GM23338 (cell line): Measurements from ENCODE around the gene PLPPR3.

Experiments used
- CREB1 ChIP-seq: fragments of 250-450 bp; sonication (Bioruptor Pico); IDR thresholded peaks from 2 replicates; pipeline ENCODE4 v1.5.0; 2020; ENCODE audit warnings: low read depth, mild to moderate bottlenecking, moderate library complexity
- EZH2 ChIP-seq: fragments of 200-600 bp; sonication (generic); IDR thresholded peaks from one replicate; pipeline ENCODE4 v1.8.0; 2017; ENCODE audit warnings: antibody characterized with exemption, mild to moderate bottlenecking, low read depth; ENCODE audit not compliant: unreplicated experiment
- EZH2phosphoT487 ChIP-seq: fragments of 200-600 bp; sonication (generic); IDR thresholded peaks from one replicate; pipeline ENCODE4 v1.8.1; 2018; ENCODE audit warnings: antibody characterized with exemption; ENCODE audit not compliant: unreplicated experiment
- JUNB ChIP-seq: IDR thresholded peaks from one replicate; pipeline ENCODE4 v1.6.1; 2016; ENCODE audit warnings: antibody characterized with exemption; ENCODE audit not compliant: unreplicated experiment
- POLR2AphosphoS5 ChIP-seq: IDR thresholded peaks from 2 replicates; pipeline ENCODE4 v1.6.1; 2016; ENCODE audit warnings: antibody characterized with exemption, low read depth
- ZNF114 ChIP-seq: fragments of 250-450 bp; sonication (Bioruptor Pico); IDR thresholded peaks from 2 replicates; pipeline ENCODE4 v1.5.0; 2020; ENCODE audit warnings: mild to moderate bottlenecking, moderate library complexity
- TF ChIP-seq, protein P1 (sequence below), 2 experiments: fragments of 200-600 bp in 1 of 2; sonication (generic) in 1 of 2; conservative IDR thresholded peaks; 2 replicates each; pipeline versions ENCODE4 v1.5.1 to v1.6.1; 2016 to 2017; ENCODE audit warnings: antibody characterized with exemption in 2 of 2, low read depth in 2 of 2, mild to moderate bottlenecking in 2 of 2, moderate library complexity in 1 of 2
- TF ChIP-seq, protein P2 (sequence below): IDR thresholded peaks from one replicate; pipeline ENCODE4 v1.6.1; 2018; ENCODE audit warnings: antibody characterized with exemption; ENCODE audit not compliant: unreplicated experiment
- TF ChIP-seq, protein P3 (sequence below): IDR thresholded peaks from 2 replicates; pipeline ENCODE4 v1.6.1; 2016; ENCODE audit warnings: antibody characterized with exemption
- TF ChIP-seq, protein P4 (sequence below): fragments of 250-450 bp; sonication (Bioruptor Pico); IDR thresholded peaks from 2 replicates; pipeline ENCODE4 v1.5.0; 2020; ENCODE audit warnings: mild to moderate bottlenecking, moderate library complexity

DNA sequence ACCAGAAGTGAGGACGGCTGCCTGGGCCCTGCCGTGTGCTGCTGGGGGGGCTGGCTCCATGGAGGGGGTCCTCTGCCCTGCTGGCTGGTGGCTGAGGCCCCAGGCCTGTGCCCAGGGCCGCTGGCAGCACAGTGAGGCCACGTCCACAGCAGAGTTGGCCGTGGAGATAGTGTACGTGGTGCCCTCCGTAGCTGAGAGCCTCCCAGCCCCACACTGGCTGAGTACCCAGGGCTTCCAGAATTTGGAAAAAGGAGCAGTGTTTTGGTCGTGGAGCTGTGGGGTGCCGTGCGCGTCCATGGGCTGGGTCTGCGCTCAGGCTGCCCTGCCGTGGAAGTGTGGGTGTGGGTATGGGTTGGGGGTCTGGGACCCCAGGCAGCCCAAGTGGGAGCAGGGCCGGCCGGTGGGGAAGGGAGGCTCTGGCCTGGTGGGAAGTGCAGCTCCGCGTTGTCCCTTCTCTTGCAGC, 18.6 kb downstream of the PLPPR3 start:
- TF ChIP-seq, protein P1, sequence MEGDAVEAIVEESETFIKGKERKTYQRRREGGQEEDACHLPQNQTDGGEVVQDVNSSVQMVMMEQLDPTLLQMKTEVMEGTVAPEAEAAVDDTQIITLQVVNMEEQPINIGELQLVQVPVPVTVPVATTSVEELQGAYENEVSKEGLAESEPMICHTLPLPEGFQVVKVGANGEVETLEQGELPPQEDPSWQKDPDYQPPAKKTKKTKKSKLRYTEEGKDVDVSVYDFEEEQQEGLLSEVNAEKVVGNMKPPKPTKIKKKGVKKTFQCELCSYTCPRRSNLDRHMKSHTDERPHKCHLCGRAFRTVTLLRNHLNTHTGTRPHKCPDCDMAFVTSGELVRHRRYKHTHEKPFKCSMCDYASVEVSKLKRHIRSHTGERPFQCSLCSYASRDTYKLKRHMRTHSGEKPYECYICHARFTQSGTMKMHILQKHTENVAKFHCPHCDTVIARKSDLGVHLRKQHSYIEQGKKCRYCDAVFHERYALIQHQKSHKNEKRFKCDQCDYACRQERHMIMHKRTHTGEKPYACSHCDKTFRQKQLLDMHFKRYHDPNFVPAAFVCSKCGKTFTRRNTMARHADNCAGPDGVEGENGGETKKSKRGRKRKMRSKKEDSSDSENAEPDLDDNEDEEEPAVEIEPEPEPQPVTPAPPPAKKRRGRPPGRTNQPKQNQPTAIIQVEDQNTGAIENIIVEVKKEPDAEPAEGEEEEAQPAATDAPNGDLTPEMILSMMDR (conservative IDR thresholded peaks at IDR 0.05; ENCODE audit: low read depth in 2 of 2): no peak
- no peak for TF ChIP-seq EZH2
- TF ChIP-seq POLR2AphosphoS5: no peak
- TF ChIP-seq, protein P2, sequence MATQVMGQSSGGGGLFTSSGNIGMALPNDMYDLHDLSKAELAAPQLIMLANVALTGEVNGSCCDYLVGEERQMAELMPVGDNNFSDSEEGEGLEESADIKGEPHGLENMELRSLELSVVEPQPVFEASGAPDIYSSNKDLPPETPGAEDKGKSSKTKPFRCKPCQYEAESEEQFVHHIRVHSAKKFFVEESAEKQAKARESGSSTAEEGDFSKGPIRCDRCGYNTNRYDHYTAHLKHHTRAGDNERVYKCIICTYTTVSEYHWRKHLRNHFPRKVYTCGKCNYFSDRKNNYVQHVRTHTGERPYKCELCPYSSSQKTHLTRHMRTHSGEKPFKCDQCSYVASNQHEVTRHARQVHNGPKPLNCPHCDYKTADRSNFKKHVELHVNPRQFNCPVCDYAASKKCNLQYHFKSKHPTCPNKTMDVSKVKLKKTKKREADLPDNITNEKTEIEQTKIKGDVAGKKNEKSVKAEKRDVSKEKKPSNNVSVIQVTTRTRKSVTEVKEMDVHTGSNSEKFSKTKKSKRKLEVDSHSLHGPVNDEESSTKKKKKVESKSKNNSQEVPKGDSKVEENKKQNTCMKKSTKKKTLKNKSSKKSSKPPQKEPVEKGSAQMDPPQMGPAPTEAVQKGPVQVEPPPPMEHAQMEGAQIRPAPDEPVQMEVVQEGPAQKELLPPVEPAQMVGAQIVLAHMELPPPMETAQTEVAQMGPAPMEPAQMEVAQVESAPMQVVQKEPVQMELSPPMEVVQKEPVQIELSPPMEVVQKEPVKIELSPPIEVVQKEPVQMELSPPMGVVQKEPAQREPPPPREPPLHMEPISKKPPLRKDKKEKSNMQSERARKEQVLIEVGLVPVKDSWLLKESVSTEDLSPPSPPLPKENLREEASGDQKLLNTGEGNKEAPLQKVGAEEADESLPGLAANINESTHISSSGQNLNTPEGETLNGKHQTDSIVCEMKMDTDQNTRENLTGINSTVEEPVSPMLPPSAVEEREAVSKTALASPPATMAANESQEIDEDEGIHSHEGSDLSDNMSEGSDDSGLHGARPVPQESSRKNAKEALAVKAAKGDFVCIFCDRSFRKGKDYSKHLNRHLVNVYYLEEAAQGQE: no peak
- TF ChIP-seq, protein P3, sequence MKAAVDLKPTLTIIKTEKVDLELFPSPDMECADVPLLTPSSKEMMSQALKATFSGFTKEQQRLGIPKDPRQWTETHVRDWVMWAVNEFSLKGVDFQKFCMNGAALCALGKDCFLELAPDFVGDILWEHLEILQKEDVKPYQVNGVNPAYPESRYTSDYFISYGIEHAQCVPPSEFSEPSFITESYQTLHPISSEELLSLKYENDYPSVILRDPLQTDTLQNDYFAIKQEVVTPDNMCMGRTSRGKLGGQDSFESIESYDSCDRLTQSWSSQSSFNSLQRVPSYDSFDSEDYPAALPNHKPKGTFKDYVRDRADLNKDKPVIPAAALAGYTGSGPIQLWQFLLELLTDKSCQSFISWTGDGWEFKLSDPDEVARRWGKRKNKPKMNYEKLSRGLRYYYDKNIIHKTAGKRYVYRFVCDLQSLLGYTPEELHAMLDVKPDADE: no peak
- TF ChIP-seq, protein P4, sequence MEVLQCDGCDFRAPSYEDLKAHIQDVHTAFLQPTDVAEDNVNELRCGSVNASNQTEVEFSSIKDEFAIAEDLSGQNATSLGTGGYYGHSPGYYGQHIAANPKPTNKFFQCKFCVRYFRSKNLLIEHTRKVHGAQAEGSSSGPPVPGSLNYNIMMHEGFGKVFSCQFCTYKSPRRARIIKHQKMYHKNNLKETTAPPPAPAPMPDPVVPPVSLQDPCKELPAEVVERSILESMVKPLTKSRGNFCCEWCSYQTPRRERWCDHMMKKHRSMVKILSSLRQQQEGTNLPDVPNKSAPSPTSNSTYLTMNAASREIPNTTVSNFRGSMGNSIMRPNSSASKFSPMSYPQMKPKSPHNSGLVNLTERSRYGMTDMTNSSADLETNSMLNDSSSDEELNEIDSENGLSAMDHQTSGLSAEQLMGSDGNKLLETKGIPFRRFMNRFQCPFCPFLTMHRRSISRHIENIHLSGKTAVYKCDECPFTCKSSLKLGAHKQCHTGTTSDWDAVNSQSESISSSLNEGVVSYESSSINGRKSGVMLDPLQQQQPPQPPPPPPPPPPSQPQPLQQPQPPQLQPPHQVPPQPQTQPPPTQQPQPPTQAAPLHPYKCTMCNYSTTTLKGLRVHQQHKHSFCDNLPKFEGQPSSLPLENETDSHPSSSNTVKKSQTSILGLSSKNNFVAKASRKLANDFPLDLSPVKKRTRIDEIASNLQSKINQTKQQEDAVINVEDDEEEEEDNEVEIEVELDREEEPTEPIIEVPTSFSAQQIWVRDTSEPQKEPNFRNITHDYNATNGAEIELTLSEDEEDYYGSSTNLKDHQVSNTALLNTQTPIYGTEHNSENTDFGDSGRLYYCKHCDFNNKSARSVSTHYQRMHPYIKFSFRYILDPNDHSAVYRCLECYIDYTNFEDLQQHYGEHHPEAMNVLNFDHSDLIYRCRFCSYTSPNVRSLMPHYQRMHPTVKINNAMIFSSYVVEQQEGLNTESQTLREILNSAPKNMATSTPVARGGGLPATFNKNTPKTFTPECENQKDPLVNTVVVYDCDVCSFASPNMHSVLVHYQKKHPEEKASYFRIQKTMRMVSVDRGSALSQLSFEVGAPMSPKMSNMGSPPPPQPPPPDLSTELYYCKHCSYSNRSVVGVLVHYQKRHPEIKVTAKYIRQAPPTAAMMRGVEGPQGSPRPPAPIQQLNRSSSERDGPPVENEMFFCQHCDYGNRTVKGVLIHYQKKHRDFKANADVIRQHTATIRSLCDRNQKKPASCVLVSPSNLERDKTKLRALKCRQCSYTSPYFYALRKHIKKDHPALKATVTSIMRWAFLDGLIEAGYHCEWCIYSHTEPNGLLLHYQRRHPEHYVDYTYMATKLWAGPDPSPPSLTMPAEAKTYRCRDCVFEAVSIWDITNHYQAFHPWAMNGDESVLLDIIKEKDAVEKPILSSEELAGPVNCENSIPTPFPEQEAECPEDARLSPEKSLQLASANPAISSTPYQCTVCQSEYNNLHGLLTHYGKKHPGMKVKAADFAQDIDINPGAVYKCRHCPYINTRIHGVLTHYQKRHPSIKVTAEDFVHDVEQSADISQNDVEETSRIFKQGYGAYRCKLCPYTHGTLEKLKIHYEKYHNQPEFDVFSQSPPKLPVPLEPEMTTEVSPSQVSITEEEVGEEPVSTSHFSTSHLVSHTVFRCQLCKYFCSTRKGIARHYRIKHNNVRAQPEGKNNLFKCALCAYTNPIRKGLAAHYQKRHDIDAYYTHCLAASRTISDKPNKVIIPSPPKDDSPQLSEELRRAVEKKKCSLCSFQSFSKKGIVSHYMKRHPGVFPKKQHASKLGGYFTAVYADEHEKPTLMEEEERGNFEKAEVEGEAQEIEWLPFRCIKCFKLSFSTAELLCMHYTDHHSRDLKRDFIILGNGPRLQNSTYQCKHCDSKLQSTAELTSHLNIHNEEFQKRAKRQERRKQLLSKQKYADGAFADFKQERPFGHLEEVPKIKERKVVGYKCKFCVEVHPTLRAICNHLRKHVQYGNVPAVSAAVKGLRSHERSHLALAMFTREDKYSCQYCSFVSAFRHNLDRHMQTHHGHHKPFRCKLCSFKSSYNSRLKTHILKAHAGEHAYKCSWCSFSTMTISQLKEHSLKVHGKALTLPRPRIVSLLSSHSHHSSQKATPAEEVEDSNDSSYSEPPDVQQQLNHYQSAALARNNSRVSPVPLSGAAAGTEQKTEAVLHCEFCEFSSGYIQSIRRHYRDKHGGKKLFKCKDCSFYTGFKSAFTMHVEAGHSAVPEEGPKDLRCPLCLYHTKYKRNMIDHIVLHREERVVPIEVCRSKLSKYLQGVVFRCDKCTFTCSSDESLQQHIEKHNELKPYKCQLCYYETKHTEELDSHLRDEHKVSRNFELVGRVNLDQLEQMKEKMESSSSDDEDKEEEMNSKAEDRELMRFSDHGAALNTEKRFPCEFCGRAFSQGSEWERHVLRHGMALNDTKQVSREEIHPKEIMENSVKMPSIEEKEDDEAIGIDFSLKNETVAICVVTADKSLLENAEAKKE (CRISPR knock-in tag): no peak
- no peak for TF ChIP-seq JUNB
- TF ChIP-seq CREB1 (CRISPR knock-in tag): no peak
- no peak for TF ChIP-seq EZH2phosphoT487
- no peak for TF ChIP-seq ZNF114 (CRISPR knock-in tag)
